GM10248 (cell line): ENCODE results near the gene HOXC5.

Experiments
- CTCF ChIA-PET: fragments of 300-600 bp; sonication (Branson Sonifier 250); formaldehyde crosslinking; extraction: SDS; loops from one replicate; lab custom pipeline; 2021; ENCODE audit warnings: antibody characterized with exemption; lab: Yijun Ruan, JAX
- POLR2A ChIA-PET: fragments of 350-650 bp; sonication (Branson Sonifier 250); formaldehyde crosslinking; extraction: SDS; loops from one replicate; lab custom pipeline; 2020; ENCODE audit warnings: antibody characterized with exemption; lab: Yijun Ruan, JAX
- DNase-seq: peaks from one replicate; pipeline ENCODE4 v3.0.0; 2012; ENCODE audit errors: extremely low spot score
- TF ChIP-seq, protein P1 (sequence below): IDR thresholded peaks from 2 replicates; pipeline ENCODE4 v1.5.1; 2012; ENCODE audit warnings: mild to moderate bottlenecking, low read depth; ENCODE audit errors: extremely low read depth, missing control alignments, control extremely low read depth

The HOXC5 gene

DNA sequence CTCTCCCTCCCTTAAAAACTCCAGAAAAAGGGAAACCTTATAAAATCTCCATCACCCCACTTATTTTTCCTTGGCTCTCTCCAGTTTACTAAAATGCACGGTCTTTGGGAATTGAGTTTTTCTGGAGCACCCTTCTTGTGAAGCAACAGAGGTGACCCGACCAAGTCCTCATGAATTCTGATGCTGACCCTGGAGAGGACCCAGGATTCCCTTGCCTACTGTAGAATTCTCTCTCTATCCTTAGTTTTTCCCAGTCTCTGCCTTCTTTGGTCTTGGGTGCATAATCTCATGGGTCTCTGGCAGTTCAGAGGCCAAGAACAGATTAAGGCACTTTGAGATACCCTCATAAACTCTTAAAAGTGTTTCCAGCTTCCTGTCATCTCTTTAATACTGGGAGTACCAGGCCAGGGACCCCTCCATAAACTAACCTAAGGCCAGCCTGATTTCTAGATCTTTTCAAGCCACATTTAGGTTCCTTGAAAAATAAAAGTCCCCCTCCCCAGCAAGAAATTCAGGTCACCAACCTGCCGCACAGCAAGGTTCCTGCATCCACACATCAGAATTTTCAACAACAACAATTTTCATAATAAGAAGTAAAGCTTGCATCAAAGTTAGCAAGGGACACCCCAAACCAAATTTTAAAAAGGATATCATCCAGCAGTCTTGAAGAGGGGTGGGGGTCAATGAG, 15.7 kb downstream of the HOXC5 start:
- ChIA-PET CTCF (interaction anchor here (1.2 kb wide), 1 partner anchor 16 kb away, joined by 6 read pairs; the partner anchor contains the start of gene HOXC5), POLR2A (no interaction called here)
- no peak for DNase-seq
- TF ChIP-seq, protein P1, sequence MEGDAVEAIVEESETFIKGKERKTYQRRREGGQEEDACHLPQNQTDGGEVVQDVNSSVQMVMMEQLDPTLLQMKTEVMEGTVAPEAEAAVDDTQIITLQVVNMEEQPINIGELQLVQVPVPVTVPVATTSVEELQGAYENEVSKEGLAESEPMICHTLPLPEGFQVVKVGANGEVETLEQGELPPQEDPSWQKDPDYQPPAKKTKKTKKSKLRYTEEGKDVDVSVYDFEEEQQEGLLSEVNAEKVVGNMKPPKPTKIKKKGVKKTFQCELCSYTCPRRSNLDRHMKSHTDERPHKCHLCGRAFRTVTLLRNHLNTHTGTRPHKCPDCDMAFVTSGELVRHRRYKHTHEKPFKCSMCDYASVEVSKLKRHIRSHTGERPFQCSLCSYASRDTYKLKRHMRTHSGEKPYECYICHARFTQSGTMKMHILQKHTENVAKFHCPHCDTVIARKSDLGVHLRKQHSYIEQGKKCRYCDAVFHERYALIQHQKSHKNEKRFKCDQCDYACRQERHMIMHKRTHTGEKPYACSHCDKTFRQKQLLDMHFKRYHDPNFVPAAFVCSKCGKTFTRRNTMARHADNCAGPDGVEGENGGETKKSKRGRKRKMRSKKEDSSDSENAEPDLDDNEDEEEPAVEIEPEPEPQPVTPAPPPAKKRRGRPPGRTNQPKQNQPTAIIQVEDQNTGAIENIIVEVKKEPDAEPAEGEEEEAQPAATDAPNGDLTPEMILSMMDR, result no peak

DNA sequence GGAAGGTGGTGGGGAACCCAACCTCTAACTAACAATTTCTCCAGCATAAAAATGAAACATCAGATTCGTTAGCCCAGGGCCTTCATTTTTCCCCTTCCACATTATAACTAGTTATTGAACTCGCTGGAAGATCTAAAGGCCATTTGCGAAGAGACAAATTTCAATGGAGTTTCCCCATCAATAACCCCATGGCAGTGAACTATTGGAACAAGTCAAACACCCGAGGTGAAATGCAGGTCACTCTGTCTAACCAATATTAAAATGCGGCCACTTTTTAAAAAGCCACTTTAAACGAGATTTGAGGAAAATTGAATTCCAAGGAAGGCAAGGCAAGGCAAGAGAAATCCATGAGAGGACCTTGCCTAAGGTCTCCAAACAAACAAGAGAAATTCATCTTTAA, 16.3 kb downstream of the HOXC5 start:
- DNase-seq, result no peak
- CTCF ChIA-PET, result interaction anchor here (1.2 kb wide), 1 partner anchor 17 kb away, joined by 6 read pairs; the partner anchor contains the start of gene HOXC5
- TF ChIP-seq, protein P1, result no peak
- POLR2A ChIA-PET, result no interaction called here

DNA sequence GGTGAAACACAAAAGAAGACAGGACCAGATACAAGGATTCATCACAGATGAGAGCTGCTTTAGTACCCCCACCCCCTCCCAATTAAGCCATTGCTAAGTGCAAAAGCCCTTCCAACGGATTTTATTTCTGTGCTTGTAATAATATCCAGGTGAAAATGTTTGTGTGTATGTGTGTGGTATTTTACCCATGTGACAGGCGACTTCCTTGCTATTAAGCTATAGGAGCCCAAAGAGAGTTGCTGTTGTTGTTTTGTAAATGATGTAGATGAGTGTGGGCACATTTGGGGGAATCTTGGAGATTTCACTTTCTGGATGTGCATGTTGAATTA, 17.6 kb downstream of the HOXC5 start:
- no peak for DNase-seq
- POLR2A ChIA-PET, result interaction anchor here (0.5 kb wide), 1 partner anchor 152 kb away, joined by 4 read pairs; no protein-coding TSS in a partner anchor
- TF ChIP-seq, protein P1, result no peak
- CTCF ChIA-PET, result interaction anchor here (0.7 to 4.3 kb wide), 10 partner anchors 9 to 164 kb away, joined by 3 to 30 read pairs (median 4); partner anchors contain the start of genes HOXC10 and HOXC5

DNA sequence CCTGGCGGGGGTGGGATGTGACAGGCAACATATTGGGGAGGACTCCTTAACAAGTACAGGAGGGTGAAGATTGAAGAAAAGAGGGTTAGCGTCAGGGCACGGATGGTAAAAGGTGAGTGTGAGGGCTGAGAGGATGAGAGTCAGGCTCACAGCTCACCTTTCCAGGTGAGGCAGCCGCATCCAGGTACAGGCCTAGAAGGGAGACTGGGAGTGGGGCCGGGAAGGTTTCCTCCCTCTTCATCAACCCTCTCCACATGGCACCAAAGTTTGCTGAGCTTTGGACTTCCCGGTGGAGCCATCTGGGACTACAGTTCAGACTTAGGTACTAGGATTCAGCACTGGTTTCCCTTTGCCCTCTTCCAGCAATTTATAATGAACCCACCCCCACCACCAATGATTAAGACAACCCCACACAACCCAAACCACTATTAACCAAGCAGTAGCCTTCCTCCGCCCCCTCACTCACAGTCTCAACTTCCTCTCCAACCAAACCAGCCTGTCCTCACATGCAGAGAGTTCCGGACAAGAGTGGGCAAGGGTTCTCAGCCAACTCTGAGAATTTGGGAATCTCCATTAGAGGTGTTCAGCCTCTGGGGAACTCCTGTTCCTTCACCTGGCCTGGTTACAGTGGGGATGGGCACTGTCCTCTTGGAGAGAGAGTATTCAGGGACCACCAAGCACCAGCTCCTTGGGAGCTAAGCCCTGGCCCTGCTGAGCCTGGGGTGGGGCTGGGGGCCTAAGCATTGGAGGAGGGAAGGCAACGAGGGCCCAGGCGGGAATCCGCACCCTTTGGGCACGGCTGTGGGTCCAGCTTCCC, 18.4 kb downstream of the HOXC5 start:
- POLR2A ChIA-PET, result interaction anchor here (0.5 kb wide), 1 partner anchor 152 kb away, joined by 4 read pairs; no protein-coding TSS in a partner anchor
- no peak for DNase-seq
- CTCF ChIA-PET, result interaction anchor here (0.7 to 4.3 kb wide), 10 partner anchors 8 to 163 kb away, joined by 3 to 30 read pairs (median 5); partner anchors contain the start of genes HOXC10 and HOXC5
- TF ChIP-seq, protein P1, result no peak

DNA sequence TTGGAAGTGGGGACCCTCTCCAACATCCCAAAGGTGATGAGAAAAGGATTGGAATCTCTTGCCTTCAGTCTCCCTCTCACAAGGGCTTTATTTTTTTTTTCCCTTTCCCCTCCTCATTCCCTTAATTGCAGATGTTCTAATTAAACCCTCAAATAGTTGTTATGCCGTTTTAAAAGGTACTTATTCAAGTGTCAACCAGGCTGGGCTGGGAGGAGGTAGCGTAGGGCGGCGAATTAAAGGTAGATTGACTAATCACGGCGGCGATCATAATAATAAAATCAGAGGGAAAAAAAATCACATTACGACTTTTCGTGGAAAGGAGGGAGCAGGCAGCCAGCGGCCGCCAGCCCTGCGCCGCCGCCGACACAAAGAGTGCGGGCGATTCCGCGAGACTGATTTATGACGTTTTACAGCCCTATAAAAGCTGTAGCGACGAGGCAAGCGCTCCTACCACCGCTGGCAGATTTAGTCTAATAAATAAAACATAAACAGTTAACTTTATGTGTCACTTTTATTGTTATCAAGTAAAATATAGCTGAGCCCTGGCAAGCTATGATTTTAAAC, 19.1 kb downstream of the HOXC5 start:
- POLR2A ChIA-PET, result no interaction called here
- no peak for DNase-seq
- CTCF ChIA-PET, result interaction anchor here (0.7 to 4.3 kb wide), 13 partner anchors 13 to 164 kb away, joined by 3 to 30 read pairs (median 5); partner anchors contain the start of genes HOXC10 and HOXC5
- TF ChIP-seq, protein P1, result no peak
